OCI-LY7 (cell line): ENCODE measurements around the gene CXCL12. TPM values are rescaled to one million over a fixed set of nuclear protein-coding genes. Genes with fewer than 3 reads are reported as not detected.

Experiments
- BruUV-seq: library from RNA; stranded (reverse); fragments of 400-500 nt; replicated peaks from 2 replicates; lab custom pipeline; 2021; lab: Mats Ljungman, UMichigan
- CTCF ChIA-PET: fragments of 300-600 bp; sonication (Branson Sonifier 250); formaldehyde crosslinking; loops from one replicate; lab custom pipeline; 2022; ENCODE audit warnings: antibody characterized with exemption; ENCODE audit not compliant: unreplicated experiment; lab: Charles Lee
- POLR2A ChIA-PET: fragments of 300-600 bp; sonication (Branson Sonifier 250); formaldehyde crosslinking; loops from one replicate; lab custom pipeline; 2022; ENCODE audit warnings: antibody characterized with exemption; lab: Charles Lee
- DNase-seq: peaks from one replicate; pipeline ENCODE4 v3.0.0-alpha.2; 2015; ENCODE audit warnings: low spot score
- H2AFZ ChIP-seq: fragments of 200-600 bp; sonication (generic), shearing (Covaris generic); 2 replicates; pipeline ENCODE4 v1.6.1; 2014; ENCODE audit warnings: mild to moderate bottlenecking, antibody characterized with exemption, low read length, moderate library complexity
- H3K27ac ChIP-seq: fragments of 200-600 bp; sonication (generic); 2 replicates; pipeline ENCODE4 v1.5.1; 2014; ENCODE audit warnings: mixed run types, low read depth, mild to moderate bottlenecking, moderate library complexity, low read length, inconsistent platforms; ENCODE audit not compliant: poor library complexity, severe bottlenecking
- H3K36me3 ChIP-seq: fragments of 200-600 bp; sonication (generic); 2 replicates; pipeline ENCODE4 v1.6.1; 2014; ENCODE audit warnings: mild to moderate bottlenecking, antibody characterized with exemption, low read length, moderate library complexity, mixed read lengths; ENCODE audit not compliant: insufficient read depth
- H3K4me1 ChIP-seq: fragments of 200-600 bp; sonication (generic); 2 replicates; pipeline ENCODE4 v1.5.1; 2014; ENCODE audit warnings: mild to moderate bottlenecking, low read length; ENCODE audit not compliant: insufficient read depth, poor library complexity, severe bottlenecking
- H3K4me2 ChIP-seq: fragments of 200-600 bp; sonication (generic); 2 replicates; pipeline ENCODE4 v1.6.1; 2014; ENCODE audit warnings: mild to moderate bottlenecking, low read length
- H3K4me3 ChIP-seq: fragments of 200-600 bp; sonication (generic); 2 replicates; pipeline ENCODE4 v1.5.1; 2014; ENCODE audit warnings: mild to moderate bottlenecking, low read depth, low read length; ENCODE audit not compliant: poor library complexity, severe bottlenecking
- H3K79me2 ChIP-seq: fragments of 200-600 bp; sonication (generic); 2 replicates; pipeline ENCODE4 v1.6.1; 2016; ENCODE audit warnings: low read depth, mild to moderate bottlenecking, low read length, moderate library complexity, mixed read lengths; ENCODE audit not compliant: insufficient read depth
- H3K9me2 ChIP-seq: fragments of 200-600 bp; sonication (generic); 2 replicates; pipeline ENCODE4 v1.6.1; 2016; ENCODE audit warnings: mild to moderate bottlenecking, low read length, mixed read lengths; ENCODE audit not compliant: insufficient read depth
- H3K9me3 ChIP-seq: fragments of 200-600 bp; sonication (generic); 2 replicates; pipeline ENCODE4 v1.6.1; 2014; ENCODE audit warnings: mild to moderate bottlenecking, mixed run types, low read length, mixed read lengths
- H4K20me1 ChIP-seq: fragments of 200-600 bp; sonication (generic); 2 replicates; pipeline ENCODE4 v1.6.1; 2014; ENCODE audit warnings: mild to moderate bottlenecking, antibody characterized with exemption, low read length, moderate library complexity, mixed read lengths; ENCODE audit not compliant: insufficient read depth
- EZH2phosphoT487 ChIP-seq: fragments of 200-600 bp; sonication (generic); IDR thresholded peaks from 2 replicates; pipeline ENCODE4 v1.6.1; 2018; ENCODE audit warnings: low read depth, borderline replicate concordance, mild to moderate bottlenecking, mixed run types, antibody characterized with exemption, low read length, moderate library complexity, mixed read lengths
- intact Hi-C: fragments of 100-400 bp; cut with micrococcal nuclease; formaldehyde crosslinking; loops from one replicate; pipeline ENCODE4 v1.10.0; 2022; ENCODE audit not compliant: unreplicated experiment
- total RNA-seq, 2 experiments: library from RNA; depleted of rRNA in 1 of 2; stranded (reverse); fragments of >200 nt in 1 of 2; shearing (Covaris generic) in 1 of 2; gene quantifications; 2 replicates each; pipeline ENCODE4 v1.2.3, GENCODE V29; 2014 to 2022
- TF ChIP-seq, protein P1 (sequence below): fragments of 200-600 bp; sonication (generic); conservative IDR thresholded peaks from 2 replicates; pipeline ENCODE4 v1.5.1; 2014; ENCODE audit warnings: mild to moderate bottlenecking, antibody characterized with exemption, low read length, moderate library complexity, mixed read lengths

The CXCL12 gene
- total RNA-seq, 2 experiments from 2014 or later = not detected

DNA sequence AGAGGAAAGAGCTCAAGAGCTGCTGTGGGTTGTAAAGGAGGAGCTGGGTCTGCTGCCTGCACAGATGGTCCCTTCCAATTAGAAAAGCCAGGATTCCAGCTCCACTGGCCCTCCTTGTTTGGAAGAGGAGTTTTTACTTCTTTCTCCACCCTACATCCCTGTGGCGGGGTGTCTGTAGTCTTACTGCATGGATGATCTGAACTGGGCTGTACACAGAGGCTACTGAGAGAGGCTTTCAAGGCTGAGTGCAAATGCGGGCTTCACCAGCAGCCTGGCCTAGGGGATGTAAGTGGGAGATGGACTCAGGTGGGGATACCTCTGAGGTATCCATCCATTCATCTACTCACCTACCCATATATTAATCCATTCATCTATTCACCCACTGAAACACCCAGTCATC, 7.1 kb upstream of the CXCL12 start:
- Histone ChIP-seq H3K4me2 (no peak overlapping the region), H2AFZ (no peak overlapping the region), H3K9me2 (no peaks in the 10 kb centered on the region), H3K27ac (no peak overlapping the region), H3K4me3 (no peak overlapping the region), H3K4me1 (no peaks in the 10 kb centered on the region), H3K9me3 (no peaks in the 10 kb centered on the region), H3K79me2 (no peaks in the 10 kb centered on the region), H4K20me1 (no peaks in the 10 kb centered on the region), H3K36me3 (no peaks in the 10 kb centered on the region)
- CTCF ChIA-PET = no interaction called here
- no TSS peak for BruUV-seq
- intact Hi-C loops = no loop called here
- POLR2A ChIA-PET = no interaction called here
- DNase-seq = no peak
- no peak for TF ChIP-seq EZH2phosphoT487
- TF ChIP-seq, protein P1, sequence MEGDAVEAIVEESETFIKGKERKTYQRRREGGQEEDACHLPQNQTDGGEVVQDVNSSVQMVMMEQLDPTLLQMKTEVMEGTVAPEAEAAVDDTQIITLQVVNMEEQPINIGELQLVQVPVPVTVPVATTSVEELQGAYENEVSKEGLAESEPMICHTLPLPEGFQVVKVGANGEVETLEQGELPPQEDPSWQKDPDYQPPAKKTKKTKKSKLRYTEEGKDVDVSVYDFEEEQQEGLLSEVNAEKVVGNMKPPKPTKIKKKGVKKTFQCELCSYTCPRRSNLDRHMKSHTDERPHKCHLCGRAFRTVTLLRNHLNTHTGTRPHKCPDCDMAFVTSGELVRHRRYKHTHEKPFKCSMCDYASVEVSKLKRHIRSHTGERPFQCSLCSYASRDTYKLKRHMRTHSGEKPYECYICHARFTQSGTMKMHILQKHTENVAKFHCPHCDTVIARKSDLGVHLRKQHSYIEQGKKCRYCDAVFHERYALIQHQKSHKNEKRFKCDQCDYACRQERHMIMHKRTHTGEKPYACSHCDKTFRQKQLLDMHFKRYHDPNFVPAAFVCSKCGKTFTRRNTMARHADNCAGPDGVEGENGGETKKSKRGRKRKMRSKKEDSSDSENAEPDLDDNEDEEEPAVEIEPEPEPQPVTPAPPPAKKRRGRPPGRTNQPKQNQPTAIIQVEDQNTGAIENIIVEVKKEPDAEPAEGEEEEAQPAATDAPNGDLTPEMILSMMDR = no peak

DNA sequence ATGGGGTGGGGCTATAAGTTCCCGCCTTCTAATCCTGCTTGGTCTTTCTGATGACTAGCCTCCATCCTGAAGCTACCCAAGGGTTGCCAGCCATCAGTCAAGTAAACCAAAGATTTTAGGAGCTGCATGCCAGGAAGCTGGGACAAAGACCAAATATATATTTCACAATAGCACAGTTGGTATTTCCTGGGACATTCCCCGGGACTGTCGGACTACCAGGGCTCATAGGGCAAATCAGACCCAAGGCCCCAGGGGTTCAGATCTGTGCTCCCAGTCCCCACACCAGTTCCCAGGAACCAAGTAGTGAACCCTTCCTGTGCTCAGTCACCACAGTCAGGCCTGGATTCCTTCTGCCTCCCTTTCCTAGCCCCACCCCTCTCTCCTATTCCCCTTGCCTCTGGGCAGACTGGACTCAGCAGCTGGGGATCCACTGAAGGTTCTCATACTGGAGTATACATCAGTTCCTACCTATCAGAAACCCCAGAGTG, 5.7 kb upstream of the CXCL12 start:
- no peaks in the 10 kb centered on the region for H3K9me3 ChIP-seq
- no peak overlapping the region for H2AFZ ChIP-seq
- TF ChIP-seq, protein P1 = no peak
- TF ChIP-seq EZH2phosphoT487 = no peak
- H4K20me1 ChIP-seq = no peaks in the 10 kb centered on the region
- H3K4me2 ChIP-seq = no peak overlapping the region
- BruUV-seq = no TSS peak
- DNase-seq = no peak
- H3K4me3 ChIP-seq = no peak overlapping the region
- no peaks in the 10 kb centered on the region for H3K36me3 ChIP-seq
- no peaks in the 10 kb centered on the region for H3K9me2 ChIP-seq
- no peaks in the 10 kb centered on the region for H3K4me1 ChIP-seq
- ChIA-PET POLR2A (no interaction called here), CTCF (no interaction called here)
- H3K27ac ChIP-seq = no peak overlapping the region
- intact Hi-C loops = no loop called here
- H3K79me2 ChIP-seq = no peaks in the 10 kb centered on the region

DNA sequence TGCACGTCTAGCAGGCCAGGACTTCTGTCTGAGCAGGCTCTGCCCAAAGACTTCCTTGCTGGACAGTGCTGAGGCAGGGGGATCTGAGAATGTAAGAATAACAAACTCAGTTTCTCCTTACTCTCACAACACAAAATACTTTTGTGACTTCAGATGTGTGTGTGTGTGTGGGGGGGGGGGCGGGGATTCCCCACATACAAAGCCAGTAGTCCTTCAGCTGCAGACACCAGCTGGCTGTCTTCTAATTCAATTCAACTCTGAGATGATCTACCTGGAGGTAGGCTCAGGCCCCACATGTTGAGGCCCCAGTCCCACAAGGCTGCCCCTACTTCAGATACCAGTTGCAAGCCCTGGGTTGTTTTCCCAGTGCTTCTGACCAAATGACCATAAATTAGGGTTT, 4.7 kb upstream of the CXCL12 start:
- Histone ChIP-seq H3K4me1 (no peaks in the 10 kb centered on the region), H3K4me2 (no peak overlapping the region), H3K9me3 (no peaks in the 10 kb centered on the region), H3K79me2 (no peaks in the 10 kb centered on the region), H3K9me2 (no peaks in the 10 kb centered on the region), H3K4me3 (no peak overlapping the region), H2AFZ (no peak overlapping the region), H4K20me1 (no peaks in the 10 kb centered on the region), H3K36me3 (no peaks in the 10 kb centered on the region), H3K27ac (no peak overlapping the region)
- intact Hi-C loops = loop anchor here (5.0 kb wide), 1 partner anchor 697 kb away; no protein-coding TSS in a partner anchor
- CTCF ChIA-PET = no interaction called here
- no TSS peak for BruUV-seq
- DNase-seq = no peak
- no peak for TF ChIP-seq EZH2phosphoT487
- TF ChIP-seq, protein P1 = no peak
- POLR2A ChIA-PET = no interaction called here
